Hematopoietic multipotent progenitor cell treated with erythropoietin and hydrocortisone succinate and interleukin-3 and kit ligand, for 15 days (in vitro differentiated cells): ENCODE results near the gene LIPT2.
A peak's percentile ranks its signal among the peaks of the same experiment; 100 is the strongest.

ENCODE experiments used
- DNase-seq: peaks from one replicate; pipeline ENCODE4 v3.0.0-alpha.2; 2015; ENCODE audit warnings: low spot score

Gene LIPT2

DNA sequence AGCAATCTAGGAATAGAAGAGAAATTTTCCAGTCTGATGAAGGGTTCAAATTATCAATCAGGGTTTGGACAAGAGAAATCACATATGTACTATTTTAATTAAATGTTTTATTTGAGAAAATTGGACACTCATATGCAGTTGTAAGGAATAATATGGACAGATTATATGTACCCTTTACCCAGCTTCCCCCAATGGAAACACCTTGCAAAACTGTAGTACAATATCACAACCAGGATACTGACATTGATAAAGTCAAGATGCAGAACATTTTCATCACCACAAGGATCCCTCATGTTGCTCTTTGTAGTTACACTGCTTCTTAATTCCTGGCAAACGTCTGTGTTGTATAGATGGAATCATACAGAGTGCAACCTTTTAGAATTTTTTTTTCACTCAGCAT is 1.4 kb upstream of the LIPT2 start:
- DNase-seq, result no peak

DNA sequence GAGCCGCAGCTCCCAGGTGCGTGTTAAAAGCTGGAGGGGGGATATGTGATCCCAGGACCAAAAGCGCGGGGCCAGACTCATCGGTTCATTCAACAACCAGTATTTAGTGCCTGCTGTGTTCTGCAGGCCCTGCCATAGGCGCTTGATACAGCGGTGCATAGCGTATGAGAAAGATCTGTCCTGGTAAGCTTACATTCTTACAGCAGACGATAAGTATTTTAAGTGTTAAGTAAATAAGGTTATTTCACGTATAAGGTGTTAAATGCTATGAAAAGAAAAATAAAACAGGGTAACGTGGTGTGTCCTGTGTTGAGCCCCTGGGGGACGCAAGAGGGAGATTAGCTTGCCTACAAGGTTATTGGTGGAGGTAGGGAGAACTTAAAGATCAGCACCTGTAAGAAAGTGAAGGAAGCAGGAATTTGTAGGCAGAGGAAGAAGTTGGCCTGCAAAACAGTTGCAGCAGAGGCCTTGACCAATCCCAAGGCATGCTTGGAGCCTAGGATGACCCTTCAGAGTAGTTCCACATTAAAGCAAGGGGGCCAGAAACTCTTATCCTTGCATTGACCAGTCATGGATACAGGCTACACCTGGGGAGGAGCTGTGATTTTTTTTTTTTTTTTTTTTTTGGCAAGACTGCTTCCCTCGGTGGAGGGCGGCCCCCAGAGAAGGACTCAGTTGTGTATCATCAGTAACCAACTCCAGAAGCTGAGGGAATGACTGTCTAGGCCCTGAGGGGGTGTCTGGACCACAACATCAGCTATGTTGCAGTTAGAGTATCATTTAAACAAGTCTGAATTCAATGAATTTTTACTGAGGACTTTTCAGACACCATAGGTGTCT is 487 bp upstream of the LIPT2 start:
- no peak for DNase-seq

DNA sequence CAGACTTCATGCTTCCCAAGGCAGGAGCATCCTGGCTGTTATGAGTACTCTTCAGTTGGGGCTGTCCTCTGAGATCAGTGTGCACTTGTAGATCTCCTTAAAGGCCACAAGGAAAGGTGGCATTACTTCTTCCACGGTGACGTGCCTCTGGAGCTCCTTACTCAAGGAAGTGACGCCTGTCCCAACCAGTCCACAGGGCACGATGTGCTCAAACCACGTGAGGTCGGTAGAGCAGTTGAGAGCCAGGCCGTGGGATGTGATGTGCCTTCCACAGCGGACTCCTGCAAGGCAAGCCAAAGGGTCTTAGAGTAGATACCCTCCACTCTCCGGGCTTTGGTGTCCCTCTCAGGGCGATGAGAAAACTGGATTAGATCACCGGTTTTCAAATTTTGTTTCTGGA is 1.4 kb downstream of the LIPT2 start:
- no peak for DNase-seq

DNA sequence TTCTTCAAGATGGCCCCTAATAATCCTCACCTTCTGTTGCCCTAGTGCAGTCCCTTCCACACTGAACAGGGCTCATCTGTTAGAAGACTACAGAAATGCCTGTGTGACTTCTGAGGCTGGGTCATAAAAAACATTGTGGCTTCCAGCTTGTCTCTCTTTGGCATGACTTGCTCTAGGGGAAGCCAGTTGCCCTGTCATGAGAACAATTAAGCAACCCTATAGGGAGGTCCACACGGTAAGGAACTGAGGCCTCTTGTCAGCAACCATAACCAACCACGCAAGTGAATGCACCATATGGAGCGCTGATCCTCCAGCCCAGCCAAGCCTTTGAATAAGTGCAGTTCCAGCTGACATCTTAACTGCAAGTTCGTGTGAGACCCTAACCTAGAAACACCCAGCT is 2.6 kb downstream of the LIPT2 start:
- no peak for DNase-seq

DNA sequence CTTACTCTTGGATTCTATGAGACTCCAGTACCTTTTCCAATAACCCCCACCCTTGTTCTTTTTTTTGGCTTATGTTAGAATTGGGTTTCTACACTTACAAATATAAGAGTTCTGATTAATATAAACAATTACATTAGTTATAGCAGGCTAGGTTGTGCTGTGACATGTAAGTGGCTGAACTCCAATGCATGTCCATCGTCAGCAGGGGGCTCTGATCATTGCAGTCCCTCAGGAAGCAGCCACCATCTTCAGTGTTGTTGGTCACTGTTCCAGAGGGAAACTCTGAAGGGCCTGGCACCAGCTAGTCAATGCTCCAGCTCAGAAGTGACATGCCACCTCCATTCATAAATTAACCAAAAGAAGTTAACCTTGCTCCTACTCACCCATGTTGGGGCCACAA is 5.6 kb downstream of the LIPT2 start:
- no peak for DNase-seq

DNA sequence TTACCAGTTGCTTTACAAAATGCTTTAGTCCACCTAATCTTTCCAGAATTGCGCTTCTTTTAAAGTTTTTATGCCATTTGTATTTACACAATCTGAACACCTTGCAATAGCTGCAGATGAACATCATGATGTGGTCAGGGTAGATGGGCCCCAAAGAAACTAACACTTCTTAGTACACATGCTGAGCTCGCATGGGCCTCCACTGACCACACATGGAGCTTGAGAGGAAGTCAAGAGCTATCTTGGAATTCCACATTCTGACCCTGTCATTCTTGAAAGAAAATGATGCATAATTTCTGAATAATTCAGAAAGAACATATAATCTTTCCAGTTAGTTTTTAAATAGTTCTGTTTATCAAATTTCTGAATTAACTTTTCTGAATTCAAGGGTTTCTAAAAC is 7.7 kb downstream of the LIPT2 start:
- no peak for DNase-seq

DNA sequence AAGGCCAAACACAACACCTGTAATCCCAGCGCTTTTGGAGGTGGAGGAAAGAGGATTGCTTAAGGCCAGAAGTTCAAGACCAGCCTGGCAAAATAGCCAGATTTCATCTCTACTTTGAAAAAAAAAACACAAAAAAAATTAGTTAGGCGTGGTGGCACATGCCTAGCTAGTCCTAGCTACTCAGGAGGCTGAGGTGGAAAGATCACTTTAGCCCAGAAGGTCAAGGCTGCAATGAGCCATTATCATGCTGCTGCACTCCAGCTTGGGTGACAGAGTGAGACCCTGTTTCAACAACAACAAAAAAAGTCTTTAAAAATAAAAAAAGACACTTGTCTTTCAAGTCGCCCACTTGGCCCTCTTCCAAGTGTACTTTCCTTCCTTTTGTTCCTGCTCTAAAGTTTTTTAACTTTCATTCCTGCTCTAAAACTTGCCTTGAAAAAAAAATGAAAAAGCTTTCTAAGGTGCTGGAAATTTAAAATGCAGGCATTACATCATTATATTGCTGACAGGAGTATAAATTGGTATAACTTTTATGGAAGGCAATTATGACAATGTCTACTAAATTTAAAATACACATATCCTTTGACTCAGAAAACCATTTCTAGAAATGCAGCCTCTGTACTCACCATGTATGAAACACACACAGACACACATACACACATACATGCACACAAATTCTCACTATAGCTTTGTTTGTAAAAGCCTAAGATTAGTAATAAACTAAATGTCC is 12.7 kb downstream of the LIPT2 start:
- DNase-seq, result no peak

DNA sequence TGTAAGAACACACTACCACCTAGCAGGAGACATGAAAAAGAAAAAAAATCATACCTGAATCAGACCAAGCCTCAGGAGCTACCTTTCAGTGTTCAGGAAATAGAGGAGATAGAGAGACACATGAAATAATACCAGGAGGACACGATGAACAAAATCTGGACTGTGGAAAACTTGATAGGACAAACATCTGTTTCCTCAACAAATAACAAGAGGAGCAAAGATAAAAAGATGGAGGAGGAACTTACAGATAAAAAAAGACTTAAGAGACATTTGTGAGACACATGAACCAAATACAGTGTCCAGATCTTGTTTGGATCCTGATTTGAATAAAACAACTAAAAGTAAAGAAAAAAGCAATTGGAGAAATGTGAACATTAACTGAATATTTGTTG is 13.8 kb downstream of the LIPT2 start:
- DNase-seq, result no peak

DNA sequence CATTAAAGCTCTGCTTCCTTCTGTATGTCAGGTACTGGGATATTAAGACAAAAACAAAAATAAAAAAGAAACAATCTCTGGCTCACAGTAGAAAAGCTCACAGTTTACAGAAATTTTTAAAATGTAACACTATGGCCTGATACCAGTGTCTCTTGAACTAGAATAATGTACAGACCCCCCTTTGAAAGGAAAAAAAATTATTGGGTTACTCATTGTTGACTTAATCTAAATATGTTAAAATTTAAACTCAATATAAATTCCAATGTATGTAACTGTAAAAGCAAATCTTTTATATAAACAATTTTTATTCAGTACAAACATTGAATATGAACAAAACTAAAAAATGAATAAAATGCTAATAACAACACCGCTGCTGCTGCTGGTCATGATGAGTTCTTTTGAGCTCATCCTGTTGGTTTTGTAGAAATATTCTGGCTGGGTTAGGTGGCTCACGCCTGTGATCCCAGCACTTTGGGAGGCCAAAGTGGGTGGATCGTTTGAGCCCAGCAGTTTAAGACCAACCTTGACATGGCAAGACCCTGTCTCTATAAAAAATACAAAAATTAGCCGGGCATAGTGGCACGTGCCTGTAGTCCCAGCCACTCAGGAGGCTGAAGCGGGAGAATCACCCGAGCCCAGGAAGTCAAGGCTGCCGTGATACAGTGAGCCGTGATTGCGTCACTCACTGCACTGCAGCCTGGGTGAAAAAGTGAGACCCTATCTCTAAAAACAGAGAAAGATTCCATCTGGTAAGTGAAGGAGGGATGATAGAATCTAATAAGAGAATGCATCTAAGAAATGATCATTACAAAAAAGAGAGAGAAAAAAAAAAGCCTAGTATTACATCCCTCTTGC is 14.4 kb downstream of the LIPT2 start:
- DNase-seq, result no peak

DNA sequence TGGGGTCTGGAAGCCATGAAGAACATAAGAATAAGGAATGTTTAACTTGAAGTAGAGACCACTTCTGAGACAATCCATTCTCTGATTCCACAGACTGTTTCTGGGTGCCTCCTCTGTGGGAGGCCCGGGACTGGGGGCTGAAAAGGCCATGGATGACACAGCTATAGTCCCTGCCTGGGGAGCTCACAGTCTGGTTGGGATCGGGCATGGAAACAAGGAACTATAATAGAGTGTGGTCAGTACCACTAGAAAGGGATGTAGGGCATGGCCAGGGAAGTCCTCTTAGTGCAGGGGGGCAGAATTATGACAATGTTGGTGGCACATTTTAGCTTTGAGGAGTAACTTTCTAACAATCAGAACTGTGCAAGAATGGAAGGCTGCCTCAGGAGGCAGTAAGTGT is 17.0 kb downstream of the LIPT2 start:
- no peak for DNase-seq

DNA sequence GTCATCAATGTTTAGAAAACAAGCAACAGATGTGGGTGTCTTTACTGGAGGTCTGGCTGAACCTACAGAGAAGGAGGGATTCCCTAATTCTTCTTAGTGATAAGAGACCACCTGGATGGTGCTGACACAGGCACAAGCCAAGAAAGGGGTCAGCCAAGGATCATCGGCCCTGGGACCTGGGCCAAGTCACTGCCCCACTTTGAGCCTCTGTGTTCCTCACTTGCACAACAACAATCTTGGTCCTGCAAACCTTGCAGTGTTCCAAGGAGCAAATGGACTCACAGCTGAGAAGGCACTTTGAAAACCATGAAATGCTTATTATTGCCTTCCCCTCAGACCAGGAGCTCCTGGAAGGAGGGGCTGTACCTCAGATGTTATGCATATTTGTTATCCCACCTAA is 19.2 kb downstream of the LIPT2 start:
- DNase-seq, result no peak

DNA sequence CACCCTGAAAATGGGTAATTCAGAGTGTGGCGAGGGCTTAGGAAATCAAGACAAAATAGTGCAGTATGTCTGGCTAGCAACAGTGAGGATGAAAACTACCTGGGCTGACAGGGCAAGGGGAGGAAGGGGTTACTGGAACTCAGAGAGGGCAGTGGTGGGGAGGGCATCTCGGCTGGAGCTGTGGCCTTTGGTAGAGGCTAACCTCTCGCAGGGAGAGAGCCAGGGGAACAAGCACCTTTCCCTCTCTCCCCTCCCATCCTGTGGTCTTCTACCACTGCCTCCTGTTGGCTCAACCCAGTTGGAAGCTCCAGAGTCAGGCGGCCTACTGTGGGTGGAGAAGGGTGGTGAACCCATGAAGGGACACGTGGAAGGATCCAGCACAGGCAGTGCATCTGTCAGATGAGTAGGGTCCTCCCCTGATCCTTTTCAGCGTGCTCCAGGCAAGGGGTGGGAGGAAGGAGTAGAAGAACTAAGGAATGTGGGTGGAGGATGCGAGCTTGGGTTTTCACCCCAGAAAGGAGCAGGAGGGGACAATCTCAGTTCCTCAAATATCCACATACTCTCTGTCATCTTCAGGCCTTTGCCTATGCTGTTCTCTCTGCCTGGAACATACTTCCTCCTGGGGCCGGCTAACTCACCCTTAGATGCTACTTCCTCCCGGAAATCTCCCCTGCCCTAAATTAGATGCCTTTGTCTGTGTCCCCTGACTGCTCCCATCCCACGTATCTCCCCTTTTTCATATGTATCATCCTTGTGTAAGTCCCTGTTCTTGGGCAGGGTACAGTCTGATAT is 19.9 kb downstream of the LIPT2 start:
- no peak for DNase-seq

DNA sequence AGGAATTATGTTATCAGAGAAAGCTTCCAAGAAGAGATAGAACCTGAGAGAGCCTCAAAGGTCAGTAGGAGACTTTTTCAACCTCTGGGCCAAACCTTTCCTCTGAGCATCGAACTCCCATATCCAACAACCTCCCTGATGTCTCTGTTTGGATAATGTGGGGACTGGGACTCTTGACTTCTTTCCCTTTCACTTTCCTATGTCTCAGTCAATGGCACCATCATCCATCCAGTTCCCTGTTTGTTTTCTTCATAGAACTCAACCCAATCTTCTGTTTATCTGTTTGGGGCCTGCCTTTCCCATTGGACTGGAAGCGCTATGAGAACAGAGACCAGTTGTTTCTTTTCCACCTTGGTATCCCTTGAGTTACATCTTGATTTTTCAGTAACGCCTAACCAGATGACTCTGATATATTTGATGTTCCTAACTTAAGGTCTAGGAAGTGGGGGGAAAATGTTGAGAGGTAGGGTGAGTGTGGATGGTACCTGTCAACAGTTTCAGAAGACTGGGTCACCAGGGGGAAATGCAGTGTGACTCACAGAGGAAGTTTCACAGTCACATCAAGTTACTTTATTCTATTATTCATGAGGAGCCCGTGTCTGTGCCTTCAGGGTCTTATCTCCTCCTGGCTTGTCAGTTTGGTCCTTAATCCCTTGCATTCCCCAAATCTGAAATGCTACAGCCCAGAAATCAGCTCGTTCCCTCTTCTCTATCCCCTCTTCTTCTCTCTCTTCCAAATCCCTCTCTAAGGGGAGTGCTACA is 21.7 kb downstream of the LIPT2 start:
- DNase-seq, result no peak

DNA sequence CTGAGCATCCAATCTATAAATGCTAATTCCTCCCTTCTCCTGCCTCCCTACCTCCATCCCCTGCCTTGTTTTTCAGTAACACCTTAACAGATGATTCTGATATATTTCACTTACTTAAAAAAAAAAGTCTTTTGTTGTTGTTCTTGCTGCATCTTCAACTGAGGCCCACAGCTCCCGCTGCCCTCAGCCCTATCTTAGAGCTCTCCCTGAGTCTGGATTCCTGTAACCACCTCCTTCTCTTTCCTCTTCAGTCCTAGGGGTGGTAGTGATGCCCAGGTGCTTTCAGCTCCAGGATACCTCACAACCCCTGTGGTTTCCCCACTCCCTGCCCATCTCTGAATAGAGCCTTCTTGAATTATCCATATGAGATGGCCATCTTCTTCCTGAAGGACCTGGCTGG is 22.5 kb downstream of the LIPT2 start:
- DNase-seq, result no peak

DNA sequence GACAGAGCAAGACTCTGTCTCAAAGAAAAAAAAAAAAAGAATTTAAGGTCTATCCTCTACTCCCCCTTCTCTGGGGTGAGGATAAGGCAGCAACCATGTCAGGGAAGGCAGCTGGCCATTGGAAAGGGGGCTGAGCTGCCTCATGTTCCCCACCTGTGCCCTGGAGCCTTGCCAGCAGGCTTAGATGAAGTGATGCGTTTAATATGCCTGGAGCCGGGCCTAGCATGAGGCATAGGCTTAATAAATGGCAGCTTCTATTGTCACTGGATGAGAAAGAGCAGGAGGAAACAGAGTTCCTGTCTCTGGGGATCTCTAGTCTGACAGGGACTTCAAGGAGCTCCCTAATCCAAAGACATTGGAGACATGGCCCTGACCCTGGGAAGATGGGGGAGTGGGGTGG is 23.0 kb downstream of the LIPT2 start:
- DNase-seq, result no peak

DNA sequence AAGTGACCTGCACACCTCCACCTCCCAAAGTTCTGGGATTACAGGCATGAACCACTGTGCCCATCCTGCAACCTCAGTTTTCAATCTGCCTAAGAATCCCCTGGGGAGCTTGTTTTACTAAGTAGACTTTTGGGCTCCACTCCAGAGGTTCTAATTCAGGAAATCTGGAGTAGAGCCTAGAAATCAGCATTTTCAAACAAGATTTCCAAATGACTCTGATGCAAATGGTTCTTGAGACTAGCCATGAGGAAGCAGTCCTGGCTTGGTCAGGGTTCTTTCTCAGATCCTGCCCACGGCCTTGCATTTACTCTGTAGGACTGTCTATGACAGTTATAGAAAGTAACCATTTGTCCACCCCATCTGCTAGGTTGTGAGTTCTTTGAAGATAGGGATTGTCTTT is 24.6 kb downstream of the LIPT2 start:
- no peak for DNase-seq

DNA sequence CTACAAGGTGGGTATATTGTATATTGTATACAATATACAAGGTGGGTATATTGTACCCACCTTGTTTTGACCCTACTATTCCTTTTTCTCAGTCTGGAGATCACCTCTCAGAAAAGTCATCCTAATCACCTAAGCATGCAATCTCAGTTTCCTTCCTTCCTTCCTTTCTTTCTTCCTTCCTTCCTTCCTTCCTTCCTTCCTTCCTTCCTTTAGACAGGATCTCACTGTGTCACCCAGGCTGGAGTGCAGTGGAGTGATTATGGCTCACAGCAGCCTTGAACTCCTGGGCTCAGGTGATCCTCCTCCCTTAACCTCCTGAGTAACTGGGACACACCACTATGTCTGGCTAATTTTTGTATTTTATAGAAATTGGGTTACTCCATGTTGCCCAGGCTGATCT is 25.0 kb downstream of the LIPT2 start:
- no peak for DNase-seq

DNA sequence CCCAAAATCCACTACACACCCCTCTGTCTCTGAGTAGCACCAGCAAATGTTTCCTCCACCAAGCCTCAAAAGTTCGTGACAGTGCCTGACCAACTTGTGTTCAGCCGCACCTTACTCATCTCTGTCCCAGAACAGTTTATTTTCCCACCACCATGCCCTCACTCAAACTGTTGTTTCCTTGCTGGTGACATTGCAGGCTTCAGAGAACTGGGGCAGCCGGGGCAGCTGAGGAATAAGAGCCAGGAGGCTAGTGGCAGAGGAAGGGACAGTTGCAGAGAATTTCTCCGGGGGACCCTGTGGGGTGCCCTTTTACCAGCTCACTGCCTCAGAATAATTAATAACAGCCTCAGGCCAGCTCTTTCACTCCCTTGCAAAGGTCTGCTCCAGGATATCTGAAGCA is 25.5 kb downstream of the LIPT2 start:
- no peak for DNase-seq

DNA sequence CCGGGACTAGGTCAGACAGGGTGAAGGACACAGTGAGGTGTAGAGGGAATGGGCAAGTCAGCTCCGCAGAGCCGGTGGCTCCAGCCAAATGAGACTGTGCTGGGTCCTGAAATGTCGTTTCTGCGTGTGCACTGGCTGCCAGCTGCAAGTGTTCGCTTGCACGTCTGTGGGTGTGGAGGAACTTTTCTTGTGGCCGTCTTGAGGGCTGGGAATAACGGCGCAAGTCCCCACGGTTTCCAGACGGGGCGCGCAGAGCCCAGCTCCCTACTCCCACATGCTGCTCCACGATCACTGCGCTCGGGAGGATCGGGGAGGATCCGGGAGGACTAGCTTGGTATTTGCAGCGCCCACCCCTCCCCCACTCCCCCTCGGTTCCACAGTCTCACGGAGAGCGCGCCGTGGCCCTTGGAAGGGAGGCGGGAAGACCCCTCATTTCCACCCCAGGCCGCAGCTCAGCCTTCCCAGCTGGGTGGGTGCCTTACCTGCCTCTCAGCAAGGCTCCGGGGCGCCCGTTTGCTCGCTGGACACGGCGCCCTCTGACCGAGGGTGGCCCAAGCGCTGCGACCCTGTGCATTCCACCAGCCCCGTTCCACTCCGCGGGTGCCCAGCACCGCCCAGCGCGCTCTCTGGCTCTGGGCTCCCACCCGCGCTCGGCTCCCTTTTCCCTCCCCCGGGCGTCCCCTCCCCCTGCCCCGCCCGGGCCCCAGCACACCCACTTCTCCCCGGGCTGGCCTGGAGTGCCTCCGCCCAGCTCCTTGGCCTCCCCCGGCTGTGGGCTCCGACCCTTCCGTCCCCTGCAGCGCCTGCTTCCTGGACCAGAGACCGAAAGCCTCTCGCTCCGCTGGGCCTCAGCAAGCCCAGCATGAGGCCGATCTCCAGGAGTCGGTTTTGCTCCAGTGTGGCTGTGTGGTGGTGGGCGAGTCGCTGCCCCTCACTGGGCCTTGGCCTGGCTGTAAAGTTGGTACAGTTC is 26.3 kb downstream of the LIPT2 start, which contains the start of gene KCNE3:
Gene KCNE3, minus strand, starts transcription at position 634 of the 970 bp plus-strand sequence. CDS start 9,986 bp downstream, outside the sequence.
- DNase-seq, result peak; percentile 39

DNA sequence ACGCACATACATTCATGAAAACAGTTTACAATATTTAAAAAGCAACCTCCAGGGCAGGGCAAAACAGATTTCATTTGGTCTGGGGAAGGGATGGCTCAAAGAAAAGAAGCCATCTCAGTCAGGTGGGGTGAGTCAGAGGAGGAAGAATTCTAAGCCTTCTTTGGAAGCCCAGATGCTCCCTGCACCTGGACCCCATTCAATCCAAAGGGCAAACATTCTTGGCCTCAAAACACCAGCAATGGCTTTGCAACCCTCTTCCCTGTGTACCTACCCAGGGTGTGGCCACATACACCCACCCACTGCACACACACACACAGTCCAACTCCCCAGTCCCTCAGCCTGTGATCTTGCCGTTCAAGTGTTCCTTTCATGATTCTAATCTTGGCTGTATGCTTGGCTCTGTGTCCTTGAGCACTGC is 28.2 kb downstream of the LIPT2 start:
- DNase-seq, result no peak
